Liver (tissue), 9 donors: ENCODE results near the gene ATM. TPM values are rescaled to one million over a fixed set of nuclear protein-coding genes. Genes with fewer than 3 reads are reported as not detected.

ENCODE experiments used
- DNase-seq: peaks from one replicate; pipeline ENCODE4 v3.0.0-alpha.2; 2017; ENCODE audit warnings: low spot score
- H3K27ac ChIP-seq, 2 donors: one replicate each; pipeline ENCODE4 v1.7.0; 2013; ENCODE audit warnings: inconsistent platforms in 2 of 2, low read length in 2 of 2, control low read depth in 1 of 2, low read depth in 1 of 2, mild to moderate bottlenecking in 1 of 2
- H3K27me3 ChIP-seq, 4 donors: one replicate each; pipeline versions ENCODE4 v1.6.1 to v1.7.0; 2013; ENCODE audit warnings: low read length in 3 of 4, inconsistent platforms in 1 of 4, mild to moderate bottlenecking in 1 of 4, moderate library complexity in 1 of 4; ENCODE audit not compliant: control insufficient read depth in 4 of 4, insufficient read depth in 4 of 4
- H3K36me3 ChIP-seq, 4 donors: one replicate each; pipeline versions ENCODE4 v1.6.1 to v1.7.0; 2013; ENCODE audit warnings: low read length in 3 of 4, mild to moderate bottlenecking in 3 of 4, low read depth in 1 of 4, moderate library complexity in 1 of 4; ENCODE audit not compliant: control insufficient read depth in 4 of 4, insufficient read depth in 3 of 4
- H3K4me1 ChIP-seq, 4 donors: one replicate each; pipeline versions ENCODE4 v1.6.1 to v1.7.0; 2013; ENCODE audit warnings: low read length in 3 of 4, mild to moderate bottlenecking in 3 of 4, moderate library complexity in 1 of 4; ENCODE audit not compliant: control insufficient read depth in 4 of 4, insufficient read depth in 4 of 4
- H3K4me3 ChIP-seq, 3 donors: one replicate each; pipeline versions ENCODE4 v1.6.1 to v1.7.0; 2013; ENCODE audit warnings: low read length in 3 of 3, control low read depth in 1 of 3, low read depth in 1 of 3, mild to moderate bottlenecking in 1 of 3
- H3K9ac ChIP-seq, 2 donors: one replicate each; pipeline ENCODE4 v1.7.0; 2013; ENCODE audit warnings: low read length in 2 of 2, mild to moderate bottlenecking in 2 of 2, moderate library complexity in 2 of 2, control low read depth in 1 of 2, low read depth in 1 of 2
- H3K9me3 ChIP-seq, 4 donors: one replicate each; pipeline versions ENCODE4 v1.6.1 to v1.7.0; 2013; ENCODE audit warnings: low read length in 3 of 4; ENCODE audit not compliant: control insufficient read depth in 4 of 4
- CTCF ChIP-seq: fragments of 150-350 bp; IDR thresholded peaks from 2 replicates; pipeline ENCODE4 v1.5.1; 2017; ENCODE audit warnings: improper control_type of control experiment, low read depth, low read length; ENCODE audit not compliant: missing input control
- EGR1 ChIP-seq, 2 donors: IDR thresholded peaks; 2 replicates each; pipeline ENCODE4 v1.6.1; 2016 to 2018; ENCODE audit warnings: antibody characterized with exemption in 2 of 2, low read depth in 2 of 2
- FOXA1 ChIP-seq: IDR thresholded peaks from 2 replicates; pipeline ENCODE4 v1.6.1; 2016; ENCODE audit warnings: antibody characterized with exemption
- FOXA2 ChIP-seq: IDR thresholded peaks from 2 replicates; pipeline ENCODE4 v1.6.1; 2016; ENCODE audit warnings: antibody characterized with exemption
- GABPA ChIP-seq, 2 donors: IDR thresholded peaks in 1 of 2; conservative IDR thresholded peaks in 1 of 2; 2 replicates each; pipeline ENCODE4 v1.6.1; 2016; ENCODE audit warnings: antibody characterized with exemption in 2 of 2, mild to moderate bottlenecking in 1 of 2, moderate library complexity in 1 of 2
- HNF4A ChIP-seq, 2 donors: conservative IDR thresholded peaks; 2 replicates each; pipeline ENCODE4 v1.6.1; 2016; ENCODE audit warnings: antibody characterized with exemption in 2 of 2, mild to moderate bottlenecking in 2 of 2
- HNF4G ChIP-seq: IDR thresholded peaks from 2 replicates; pipeline ENCODE4 v1.6.1; 2016; ENCODE audit warnings: antibody characterized with exemption
- JUND ChIP-seq, 2 donors: IDR thresholded peaks; 2 replicates each; pipeline ENCODE4 v1.6.1; 2016; ENCODE audit warnings: antibody characterized with exemption in 2 of 2
- MAX ChIP-seq: IDR thresholded peaks from 2 replicates; pipeline ENCODE4 v1.6.1; 2016; ENCODE audit warnings: antibody characterized with exemption
- NR2F2 ChIP-seq: IDR thresholded peaks from 2 replicates; pipeline ENCODE4 v1.6.1; 2016; ENCODE audit warnings: antibody characterized with exemption
- RAD21 ChIP-seq, 2 donors: IDR thresholded peaks; 2 replicates each; pipeline ENCODE4 v1.6.1; 2016; ENCODE audit warnings: antibody characterized with exemption in 2 of 2, mild to moderate bottlenecking in 2 of 2
- RXRA ChIP-seq, 2 donors: IDR thresholded peaks; 2 replicates each; pipeline ENCODE4 v1.6.1; 2017 to 2018; ENCODE audit warnings: antibody characterized with exemption in 2 of 2, mild to moderate bottlenecking in 1 of 2
- SP1 ChIP-seq: IDR thresholded peaks from 2 replicates; pipeline ENCODE4 v1.6.1; 2018; ENCODE audit warnings: antibody characterized with exemption, mild to moderate bottlenecking
- TAF1 ChIP-seq: conservative IDR thresholded peaks from 2 replicates; pipeline ENCODE4 v1.6.1; 2016; ENCODE audit warnings: antibody characterized with exemption, mild to moderate bottlenecking
- YY1 ChIP-seq: IDR thresholded peaks from 2 replicates; pipeline ENCODE4 v1.6.1; 2016; ENCODE audit warnings: antibody characterized with exemption, mild to moderate bottlenecking
- WGBS: extraction: QIAGEN DNeasy Blood & Tissue Kit; methylation state at CpG from one replicate; pipeline ENCODE4 v1.1.7; 2013; 5-methylcytosine and 5-hydroxymethylcytosine counted together
- polyA plus RNA-seq, 2 donors: library from polyadenylated mRNA; stranded (reverse) in 1 of 2; unstranded in 1 of 2; fragments of 200-250 nt in 1 of 2; fragments of >200 nt in 1 of 2; fragmentation: Nextera tagmentation in 1 of 2; extraction: Ambion mirVana in 1 of 2; gene quantifications; one replicate each; pipeline versions ENCODE4 v1.2.1 to v1.2.3, GENCODE V29; 2013 to 2015
- total RNA-seq, 2 donors: library from RNA; depleted of rRNA; stranded (reverse); fragments of >200 nt; gene quantifications; one replicate each; pipeline ENCODE4 v1.2.3, GENCODE V29; 2014
- TF ChIP-seq, protein P1 (sequence below): IDR thresholded peaks from 2 replicates; pipeline ENCODE4 v1.6.1; 2016; ENCODE audit warnings: antibody characterized with exemption, mild to moderate bottlenecking
- TF ChIP-seq, protein P2 (sequence below): IDR thresholded peaks from 2 replicates; pipeline ENCODE4 v1.6.1; 2016; ENCODE audit warnings: antibody characterized with exemption
- TF ChIP-seq, protein P3 (sequence below): IDR thresholded peaks from 2 replicates; pipeline ENCODE4 v1.6.1; 2016; ENCODE audit warnings: antibody characterized with exemption
- donor health status: healthy.
- donor health status: healthy.
- donor health status: healthy.
- donor health status: healthy.
- donor health status: healthy.

Gene ATM
- total and polyA plus RNA-seq, 4 donors, result 9.9 to 65.7 (median 20.9) TPM

DNA sequence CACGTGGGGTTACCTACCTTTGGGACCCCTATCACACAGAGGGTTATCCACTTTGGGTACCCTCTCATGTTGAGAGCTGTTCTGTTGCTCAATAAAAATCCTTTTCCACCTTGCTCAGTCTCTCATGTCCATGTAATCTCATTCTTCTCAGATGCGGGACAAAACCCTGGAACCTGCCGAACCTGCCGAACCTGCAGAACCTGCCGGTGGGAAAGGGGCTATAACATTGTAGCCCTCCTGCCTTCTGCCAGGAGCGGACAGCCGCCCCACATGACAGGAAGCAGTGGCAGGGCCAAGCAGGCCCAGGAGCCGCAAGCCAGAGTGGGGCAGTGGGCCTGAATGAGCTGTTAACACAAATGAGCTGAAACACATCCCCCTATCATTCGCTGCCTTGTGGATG lies 18.5 kb upstream of the ATM start:
- no peak for DNase-seq
- Histone ChIP-seq H3K27me3 (no peaks in the 10 kb centered on the region), H3K9me3 (peaks cover 0 to 8% (median 2%) of the 10 kb centered on the region in 4 donors), H3K27ac (no peak overlapping the region), H3K36me3 (peaks cover 3 to 18% (median 10%) of the 10 kb centered on the region in 4 donors), H3K9ac (no peak overlapping the region), H3K4me3 (no peak overlapping the region), H3K4me1 (no peaks in the 10 kb centered on the region)
- WGBS, result 98% methylated on average over 9 of the region's 9 CpGs
- TF ChIP-seq TAF1 (no peak), RAD21 (IDR thresholded peaks at IDR 0.05) (no peak), RXRA (IDR thresholded peaks at IDR 0.05) (no peak), EGR1 (IDR thresholded peaks at IDR 0.05; ENCODE audit: low read depth in 2 of 2) (no peak), FOXA2 (no peak), FOXA1 (no peak), NR2F2 (no peak), GABPA (IDR thresholded peaks at IDR 0.05 in 1 of 2, conservative IDR thresholded peaks at IDR 0.05 in 1 of 2) (no peak), HNF4G (no peak), MAX (no peak), HNF4A (conservative IDR thresholded peaks at IDR 0.05) (no peak), SP1 (no peak), YY1 (no peak), JUND (IDR thresholded peaks at IDR 0.05) (no peak), CTCF (no peak)
- TF ChIP-seq, protein P1, sequence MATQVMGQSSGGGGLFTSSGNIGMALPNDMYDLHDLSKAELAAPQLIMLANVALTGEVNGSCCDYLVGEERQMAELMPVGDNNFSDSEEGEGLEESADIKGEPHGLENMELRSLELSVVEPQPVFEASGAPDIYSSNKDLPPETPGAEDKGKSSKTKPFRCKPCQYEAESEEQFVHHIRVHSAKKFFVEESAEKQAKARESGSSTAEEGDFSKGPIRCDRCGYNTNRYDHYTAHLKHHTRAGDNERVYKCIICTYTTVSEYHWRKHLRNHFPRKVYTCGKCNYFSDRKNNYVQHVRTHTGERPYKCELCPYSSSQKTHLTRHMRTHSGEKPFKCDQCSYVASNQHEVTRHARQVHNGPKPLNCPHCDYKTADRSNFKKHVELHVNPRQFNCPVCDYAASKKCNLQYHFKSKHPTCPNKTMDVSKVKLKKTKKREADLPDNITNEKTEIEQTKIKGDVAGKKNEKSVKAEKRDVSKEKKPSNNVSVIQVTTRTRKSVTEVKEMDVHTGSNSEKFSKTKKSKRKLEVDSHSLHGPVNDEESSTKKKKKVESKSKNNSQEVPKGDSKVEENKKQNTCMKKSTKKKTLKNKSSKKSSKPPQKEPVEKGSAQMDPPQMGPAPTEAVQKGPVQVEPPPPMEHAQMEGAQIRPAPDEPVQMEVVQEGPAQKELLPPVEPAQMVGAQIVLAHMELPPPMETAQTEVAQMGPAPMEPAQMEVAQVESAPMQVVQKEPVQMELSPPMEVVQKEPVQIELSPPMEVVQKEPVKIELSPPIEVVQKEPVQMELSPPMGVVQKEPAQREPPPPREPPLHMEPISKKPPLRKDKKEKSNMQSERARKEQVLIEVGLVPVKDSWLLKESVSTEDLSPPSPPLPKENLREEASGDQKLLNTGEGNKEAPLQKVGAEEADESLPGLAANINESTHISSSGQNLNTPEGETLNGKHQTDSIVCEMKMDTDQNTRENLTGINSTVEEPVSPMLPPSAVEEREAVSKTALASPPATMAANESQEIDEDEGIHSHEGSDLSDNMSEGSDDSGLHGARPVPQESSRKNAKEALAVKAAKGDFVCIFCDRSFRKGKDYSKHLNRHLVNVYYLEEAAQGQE, result no peak
- TF ChIP-seq, protein P2, sequence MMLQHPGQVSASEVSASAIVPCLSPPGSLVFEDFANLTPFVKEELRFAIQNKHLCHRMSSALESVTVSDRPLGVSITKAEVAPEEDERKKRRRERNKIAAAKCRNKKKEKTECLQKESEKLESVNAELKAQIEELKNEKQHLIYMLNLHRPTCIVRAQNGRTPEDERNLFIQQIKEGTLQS, result no peak
- TF ChIP-seq, protein P3, sequence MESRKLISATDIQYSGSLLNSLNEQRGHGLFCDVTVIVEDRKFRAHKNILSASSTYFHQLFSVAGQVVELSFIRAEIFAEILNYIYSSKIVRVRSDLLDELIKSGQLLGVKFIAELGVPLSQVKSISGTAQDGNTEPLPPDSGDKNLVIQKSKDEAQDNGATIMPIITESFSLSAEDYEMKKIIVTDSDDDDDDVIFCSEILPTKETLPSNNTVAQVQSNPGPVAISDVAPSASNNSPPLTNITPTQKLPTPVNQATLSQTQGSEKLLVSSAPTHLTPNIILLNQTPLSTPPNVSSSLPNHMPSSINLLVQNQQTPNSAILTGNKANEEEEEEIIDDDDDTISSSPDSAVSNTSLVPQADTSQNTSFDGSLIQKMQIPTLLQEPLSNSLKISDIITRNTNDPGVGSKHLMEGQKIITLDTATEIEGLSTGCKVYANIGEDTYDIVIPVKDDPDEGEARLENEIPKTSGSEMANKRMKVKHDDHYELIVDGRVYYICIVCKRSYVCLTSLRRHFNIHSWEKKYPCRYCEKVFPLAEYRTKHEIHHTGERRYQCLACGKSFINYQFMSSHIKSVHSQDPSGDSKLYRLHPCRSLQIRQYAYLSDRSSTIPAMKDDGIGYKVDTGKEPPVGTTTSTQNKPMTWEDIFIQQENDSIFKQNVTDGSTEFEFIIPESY, result no peak
